ENCODE data around the gene TMEM59L. TPM values are rescaled to one million over a fixed set of nuclear protein-coding genes. Genes with fewer than 3 reads are reported as not detected.

The TMEM59L gene
- total and polyA plus RNA-seq, 10 donors: 0.15 to 0.74 (median 0.49) TPM; not detected in 5

DNA sequence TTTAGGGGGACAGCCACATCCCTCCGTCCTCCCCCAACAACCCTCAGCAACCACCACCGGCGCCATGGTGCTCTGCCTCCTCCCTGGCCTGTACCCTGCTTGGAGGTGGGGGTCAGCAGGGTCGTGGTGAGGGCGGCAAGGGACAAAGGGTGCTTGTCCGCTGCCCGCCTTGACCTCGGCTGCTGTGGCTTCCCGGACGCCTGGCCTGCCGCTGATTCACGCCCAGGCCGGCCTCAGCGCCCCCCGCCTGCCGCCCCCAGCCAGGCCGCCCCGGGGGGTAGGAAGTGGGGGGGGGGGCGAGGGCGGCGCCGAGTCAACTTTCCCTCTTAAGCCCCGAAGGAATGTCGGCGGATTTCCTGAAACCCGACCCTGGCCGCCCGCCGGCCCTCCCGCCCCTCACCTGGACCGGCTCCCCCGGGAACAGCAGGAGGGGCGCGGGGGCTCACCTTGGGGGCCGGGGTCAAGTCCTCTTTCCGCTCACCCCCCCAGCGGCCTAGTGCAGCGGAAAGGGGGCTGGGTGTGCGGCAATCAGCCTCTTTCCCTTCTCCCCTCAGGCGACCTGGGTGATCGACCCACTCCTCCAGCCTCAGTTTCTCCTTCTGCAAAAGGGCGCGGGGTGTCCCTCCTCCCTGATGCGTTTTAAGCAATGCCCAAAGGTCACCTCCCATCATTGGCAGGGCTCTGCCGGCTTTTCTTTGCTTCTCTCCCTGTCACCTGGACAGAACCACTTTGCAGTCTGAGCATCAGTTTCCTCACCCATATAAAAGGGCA, 1.9 kb upstream of the TMEM59L start:
- peak in 1 of 3 donors; percentile 55 for TF ChIP-seq POLR2AphosphoS5 (IDR thresholded peaks at IDR 0.05)
- TF ChIP-seq, protein P1, sequence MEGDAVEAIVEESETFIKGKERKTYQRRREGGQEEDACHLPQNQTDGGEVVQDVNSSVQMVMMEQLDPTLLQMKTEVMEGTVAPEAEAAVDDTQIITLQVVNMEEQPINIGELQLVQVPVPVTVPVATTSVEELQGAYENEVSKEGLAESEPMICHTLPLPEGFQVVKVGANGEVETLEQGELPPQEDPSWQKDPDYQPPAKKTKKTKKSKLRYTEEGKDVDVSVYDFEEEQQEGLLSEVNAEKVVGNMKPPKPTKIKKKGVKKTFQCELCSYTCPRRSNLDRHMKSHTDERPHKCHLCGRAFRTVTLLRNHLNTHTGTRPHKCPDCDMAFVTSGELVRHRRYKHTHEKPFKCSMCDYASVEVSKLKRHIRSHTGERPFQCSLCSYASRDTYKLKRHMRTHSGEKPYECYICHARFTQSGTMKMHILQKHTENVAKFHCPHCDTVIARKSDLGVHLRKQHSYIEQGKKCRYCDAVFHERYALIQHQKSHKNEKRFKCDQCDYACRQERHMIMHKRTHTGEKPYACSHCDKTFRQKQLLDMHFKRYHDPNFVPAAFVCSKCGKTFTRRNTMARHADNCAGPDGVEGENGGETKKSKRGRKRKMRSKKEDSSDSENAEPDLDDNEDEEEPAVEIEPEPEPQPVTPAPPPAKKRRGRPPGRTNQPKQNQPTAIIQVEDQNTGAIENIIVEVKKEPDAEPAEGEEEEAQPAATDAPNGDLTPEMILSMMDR (IDR thresholded peaks at IDR 0.05 in 8 of 11, conservative IDR thresholded peaks at IDR 0.05 in 3 of 11): no peak
- Histone ChIP-seq H3K4me1 (peaks cover 31 to 61% (median 50%) of the 10 kb centered on the region in 6 donors), H3K9me3 (no peaks in the 10 kb centered on the region), H3K27me3 (replicated peaks in 1 of 7) (peaks cover 22 to 98% (median 95%) of the 10 kb centered on the region in 7 donors), H3K4me3 (peak overlapping the region in 1 of 8 donors; percentile 67), H3K27ac (no peak overlapping the region), H3K36me3 (no peaks in the 10 kb centered on the region)
- intact Hi-C loops (cut with DNase I; ENCODE audit: low total_unique reads): no loop called here
- 2 to 4% (median 3%) methylated on average over 20 to 45 of the region's 45 CpGs for WGBS, 5 donors
- no peak for DNase-seq

DNA sequence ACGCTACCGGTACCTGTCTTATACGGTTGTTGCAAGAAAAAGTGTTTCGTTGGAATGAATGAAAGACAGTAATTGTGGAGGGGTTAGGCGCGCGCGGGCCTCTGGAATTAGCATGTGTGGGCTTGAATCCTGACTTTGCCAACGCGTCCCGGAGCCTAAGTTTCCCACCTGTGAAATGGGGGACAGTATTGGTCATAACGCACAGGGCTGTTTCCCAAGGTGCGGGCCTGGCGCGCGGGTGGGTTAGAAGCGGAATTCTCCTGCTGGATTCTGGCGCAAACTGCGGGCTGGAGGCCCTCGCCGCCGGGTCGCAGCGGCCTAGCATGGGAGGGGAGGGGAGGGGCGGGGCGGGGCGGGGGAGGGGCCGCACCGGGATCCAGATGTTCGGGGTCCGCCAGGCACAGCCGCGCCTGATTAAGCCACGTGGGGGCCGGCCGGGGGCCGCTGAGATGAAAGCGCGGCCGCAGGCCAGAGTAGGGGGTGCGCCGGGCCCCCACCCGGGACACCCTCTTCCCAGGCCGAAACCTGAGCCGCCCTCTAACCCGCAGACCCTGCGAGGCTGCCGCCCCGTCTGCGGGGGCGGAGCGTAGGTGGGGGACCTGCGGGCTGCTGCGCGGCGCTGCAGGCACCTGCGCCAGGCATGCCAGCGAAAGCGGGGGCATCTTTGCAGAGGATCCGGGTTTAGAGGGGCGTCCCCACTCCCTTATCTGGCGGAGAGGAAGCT, 1.2 kb upstream of the TMEM59L start:
- Histone ChIP-seq H3K27ac (no peak overlapping the region), H3K36me3 (no peaks in the 10 kb centered on the region), H3K4me3 (peak overlapping the region in 7 of 8 donors; percentile 4 to 67 (median 39)), H3K27me3 (replicated peaks in 1 of 7) (peaks cover 22 to 98% (median 89%) of the 10 kb centered on the region in 7 donors), H3K9me3 (no peaks in the 10 kb centered on the region), H3K4me1 (peaks cover 31 to 55% (median 44%) of the 10 kb centered on the region in 6 donors)
- intact Hi-C loops (cut with DNase I; ENCODE audit: low total_unique reads): no loop called here
- 1 to 3% (median 2%) methylated on average over 30 to 62 of the region's 62 CpGs for WGBS, 5 donors
- no peak for DNase-seq
- TF ChIP-seq POLR2AphosphoS5 (IDR thresholded peaks at IDR 0.05) (no peak), POLR2A (IDR thresholded peaks at IDR 0.05) (no peak)
- TF ChIP-seq, protein P1 (IDR thresholded peaks at IDR 0.05 in 8 of 11, conservative IDR thresholded peaks at IDR 0.05 in 3 of 11): no peak

DNA sequence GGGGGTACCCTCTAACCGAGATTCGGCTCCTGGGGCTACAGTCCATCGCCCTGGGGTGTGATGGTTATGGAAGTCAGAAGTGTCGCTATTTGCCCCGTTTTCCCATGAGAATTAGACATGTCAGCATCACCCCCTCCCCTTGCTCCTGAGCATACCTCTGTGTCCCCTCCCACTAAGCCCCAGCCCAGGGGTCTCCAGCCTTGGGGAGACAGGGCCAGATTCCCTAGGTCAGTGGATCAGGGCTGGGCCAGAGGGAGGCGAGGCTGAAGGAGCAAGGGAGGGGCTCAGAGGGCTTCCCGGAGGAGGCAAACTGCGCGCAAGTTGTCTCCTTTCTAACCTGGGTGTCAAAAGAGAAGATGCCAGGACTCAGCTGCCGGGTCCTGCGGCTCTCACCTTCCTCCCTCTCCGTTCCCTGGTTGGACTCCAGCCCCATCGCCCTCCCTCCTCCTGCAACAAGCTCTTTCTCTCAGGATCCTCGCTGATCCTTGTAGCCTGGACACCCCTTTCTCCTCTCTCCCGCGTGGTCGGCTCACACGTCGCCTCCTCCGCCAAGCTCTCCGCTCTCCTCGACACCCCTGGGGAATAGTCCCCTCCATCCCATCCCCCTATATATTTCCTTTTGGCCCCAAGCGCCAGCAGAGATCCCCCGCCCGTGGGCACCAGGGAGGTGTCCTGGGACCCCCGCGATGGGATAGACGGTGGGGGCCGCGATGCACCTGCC, 459 bp upstream of the TMEM59L start:
- Histone ChIP-seq H3K9me3 (no peaks in the 10 kb centered on the region), H3K27ac (no peak overlapping the region), H3K27me3 (replicated peaks in 1 of 7) (peaks cover 22 to 100% (median 86%) of the 10 kb centered on the region in 7 donors), H3K4me1 (peaks cover 28 to 50% (median 40%) of the 10 kb centered on the region in 6 donors), H3K4me3 (peak overlapping the region in 7 of 8 donors; percentile 4 to 67 (median 39)), H3K36me3 (no peaks in the 10 kb centered on the region)
- no peak for TF ChIP-seq POLR2AphosphoS5 (IDR thresholded peaks at IDR 0.05)
- TF ChIP-seq, protein P1 (IDR thresholded peaks at IDR 0.05 in 8 of 11, conservative IDR thresholded peaks at IDR 0.05 in 3 of 11): no peak
- no peak for TF ChIP-seq POLR2A (IDR thresholded peaks at IDR 0.05)
- DNase-seq: no peak
- 1 to 4% (median 2%) methylated on average over 20 to 30 of the region's 30 CpGs for WGBS, 5 donors
- intact Hi-C loops (cut with DNase I; ENCODE audit: low total_unique reads): no loop called here

Data from spleen (tissue), 11 donors.